GM21381 (cell line): ENCODE data around the gene PRTG.

Source experiments
- ATAC-seq: cut with Tn5 transposase; IDR thresholded peaks from one replicate; pipeline ENCODE4 v1.9.1; 2021; ENCODE audit warnings: mild to moderate bottlenecking, moderate library complexity; ENCODE audit not compliant: unreplicated experiment

Gene PRTG

GRCh38 chr15:55574096-55574495 is 168.9 kb downstream of the PRTG start:
- no peak for ATAC-seq

GRCh38 chr15:55573224-55573623 is 169.7 kb downstream of the PRTG start:
- no peak for ATAC-seq

GRCh38 chr15:55564347-55565145 is 178.4 kb downstream of the PRTG start:
- ATAC-seq, result no peak

- ATAC-seq, result no peak
Measured at GRCh38 chr15:55562601-55563000, 180.4 kb downstream of the PRTG start.
